ENCODE results near the gene ABCA2. TPM values are rescaled to one million over a fixed set of nuclear protein-coding genes. Genes with fewer than 3 reads are reported as not detected.

The ABCA2 gene
- total RNA-seq, 1 donor from 2014 or later, result 26.4 TPM

- TF ChIP-seq, protein P1, sequence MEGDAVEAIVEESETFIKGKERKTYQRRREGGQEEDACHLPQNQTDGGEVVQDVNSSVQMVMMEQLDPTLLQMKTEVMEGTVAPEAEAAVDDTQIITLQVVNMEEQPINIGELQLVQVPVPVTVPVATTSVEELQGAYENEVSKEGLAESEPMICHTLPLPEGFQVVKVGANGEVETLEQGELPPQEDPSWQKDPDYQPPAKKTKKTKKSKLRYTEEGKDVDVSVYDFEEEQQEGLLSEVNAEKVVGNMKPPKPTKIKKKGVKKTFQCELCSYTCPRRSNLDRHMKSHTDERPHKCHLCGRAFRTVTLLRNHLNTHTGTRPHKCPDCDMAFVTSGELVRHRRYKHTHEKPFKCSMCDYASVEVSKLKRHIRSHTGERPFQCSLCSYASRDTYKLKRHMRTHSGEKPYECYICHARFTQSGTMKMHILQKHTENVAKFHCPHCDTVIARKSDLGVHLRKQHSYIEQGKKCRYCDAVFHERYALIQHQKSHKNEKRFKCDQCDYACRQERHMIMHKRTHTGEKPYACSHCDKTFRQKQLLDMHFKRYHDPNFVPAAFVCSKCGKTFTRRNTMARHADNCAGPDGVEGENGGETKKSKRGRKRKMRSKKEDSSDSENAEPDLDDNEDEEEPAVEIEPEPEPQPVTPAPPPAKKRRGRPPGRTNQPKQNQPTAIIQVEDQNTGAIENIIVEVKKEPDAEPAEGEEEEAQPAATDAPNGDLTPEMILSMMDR (IDR thresholded peaks at IDR 0.05; ENCODE audit: unreplicated experiment), result no peak
- Mint-ChIP-seq H3K9me3 (ENCODE audit: low read depth) (no peaks in the 10 kb centered on the region), H3K4me3 (ENCODE audit: low read depth) (no peak overlapping the region), H3K4me1 (ENCODE audit: low read depth) (no peaks in the 10 kb centered on the region), H3K27me3 (peaks cover 15% of the 10 kb centered on the region), H3K36me3 (ENCODE audit: insufficient read depth) (no peaks in the 10 kb centered on the region), H3K27ac (no peak overlapping the region)
- no peak for DNase-seq (ENCODE audit: low spot score, unreplicated experiment)
Observed at GRCh38 chr9:136972743-136973142, 55.3 kb downstream of the ABCA2 start.

DNA sequence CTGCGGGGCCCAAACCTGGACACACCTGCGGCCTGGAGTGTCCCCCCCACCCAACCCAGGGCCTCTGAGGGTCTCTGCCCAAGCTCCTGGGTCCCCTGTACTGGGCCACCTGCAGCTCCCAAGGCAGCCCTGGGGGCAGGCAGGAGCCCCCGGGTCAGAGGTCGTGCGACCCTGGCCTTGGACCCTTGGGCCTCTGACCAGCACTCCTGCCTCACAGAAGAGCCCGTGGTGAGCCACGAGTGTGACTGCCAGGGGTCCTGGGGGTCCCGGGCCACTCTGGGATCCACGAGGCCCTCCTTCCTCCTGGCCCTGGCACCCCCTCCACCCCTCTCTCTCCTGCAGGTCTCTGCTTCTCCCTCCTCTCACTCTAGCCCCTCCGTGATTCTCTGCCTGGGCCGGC is 55.7 kb downstream of the ABCA2 start:
- H3K27ac Mint-ChIP-seq, result no peak overlapping the region
- H3K36me3 Mint-ChIP-seq (ENCODE audit: insufficient read depth), result no peaks in the 10 kb centered on the region
- TF ChIP-seq, protein P1 (IDR thresholded peaks at IDR 0.05; ENCODE audit: unreplicated experiment), result no peak
- H3K4me3 Mint-ChIP-seq (ENCODE audit: low read depth), result no peak overlapping the region
- DNase-seq (ENCODE audit: low spot score, unreplicated experiment), result no peak
- H3K27me3 Mint-ChIP-seq, result peaks cover 12% of the 10 kb centered on the region
- no peaks in the 10 kb centered on the region for H3K4me1 Mint-ChIP-seq (ENCODE audit: low read depth)
- H3K9me3 Mint-ChIP-seq (ENCODE audit: low read depth), result no peaks in the 10 kb centered on the region

DNA sequence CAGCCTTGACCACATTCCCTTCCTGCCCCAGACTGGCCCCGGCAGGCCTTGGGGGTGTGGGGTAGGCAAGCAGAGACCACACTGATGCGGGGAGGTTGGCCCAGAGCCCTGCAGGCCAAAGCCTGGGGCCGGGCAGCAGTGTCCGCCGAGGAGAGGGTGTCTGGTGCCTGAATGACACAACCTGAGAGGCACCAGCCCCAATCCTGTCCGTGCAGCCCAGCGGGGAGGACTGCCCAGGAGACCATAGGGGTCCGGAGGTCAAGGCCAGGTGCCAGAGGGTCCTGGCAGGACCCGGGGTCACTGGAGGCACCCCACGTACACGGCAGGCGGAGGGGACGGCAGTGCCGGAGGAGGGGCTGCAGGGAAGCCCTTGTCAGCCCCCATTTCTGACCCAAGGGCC is 56.3 kb downstream of the ABCA2 start:
- H3K27me3 Mint-ChIP-seq, result peaks cover 9% of the 10 kb centered on the region
- no peaks in the 10 kb centered on the region for H3K36me3 Mint-ChIP-seq (ENCODE audit: insufficient read depth)
- DNase-seq (ENCODE audit: low spot score, unreplicated experiment), result no peak
- H3K4me1 Mint-ChIP-seq (ENCODE audit: low read depth), result no peaks in the 10 kb centered on the region
- TF ChIP-seq, protein P1 (IDR thresholded peaks at IDR 0.05; ENCODE audit: unreplicated experiment), result no peak
- no peaks in the 10 kb centered on the region for H3K9me3 Mint-ChIP-seq (ENCODE audit: low read depth)
- H3K27ac Mint-ChIP-seq, result no peak overlapping the region
- no peak overlapping the region for H3K4me3 Mint-ChIP-seq (ENCODE audit: low read depth)

DNA sequence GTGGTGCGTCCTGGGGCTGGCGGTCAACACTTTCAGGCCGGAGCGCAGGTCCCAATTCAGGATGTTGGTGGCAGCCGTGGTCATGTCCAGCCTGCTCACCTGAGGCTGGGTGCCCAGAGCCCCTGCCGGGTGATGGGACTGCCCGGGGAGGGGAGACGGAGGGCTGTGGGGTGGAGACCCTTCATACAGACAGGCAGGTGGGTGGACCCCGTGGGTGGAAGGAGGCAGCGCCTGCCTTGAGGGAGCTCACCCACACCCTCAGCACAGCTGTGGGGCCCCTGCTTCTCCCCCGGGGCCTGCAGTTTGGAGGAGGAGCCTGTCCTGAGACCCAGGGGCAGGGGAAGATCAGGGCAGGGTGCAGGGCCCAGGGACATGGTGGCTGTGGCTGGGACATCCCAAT is 57.7 kb downstream of the ABCA2 start:
- no peak for DNase-seq (ENCODE audit: low spot score, unreplicated experiment)
- Mint-ChIP-seq H3K4me3 (ENCODE audit: low read depth) (no peak overlapping the region), H3K4me1 (ENCODE audit: low read depth) (peaks cover 3% of the 10 kb centered on the region), H3K9me3 (ENCODE audit: low read depth) (no peaks in the 10 kb centered on the region), H3K36me3 (ENCODE audit: insufficient read depth) (no peaks in the 10 kb centered on the region), H3K27me3 (peaks cover 11% of the 10 kb centered on the region), H3K27ac (no peak overlapping the region)
- TF ChIP-seq, protein P1 (IDR thresholded peaks at IDR 0.05; ENCODE audit: unreplicated experiment), result no peak

DNA sequence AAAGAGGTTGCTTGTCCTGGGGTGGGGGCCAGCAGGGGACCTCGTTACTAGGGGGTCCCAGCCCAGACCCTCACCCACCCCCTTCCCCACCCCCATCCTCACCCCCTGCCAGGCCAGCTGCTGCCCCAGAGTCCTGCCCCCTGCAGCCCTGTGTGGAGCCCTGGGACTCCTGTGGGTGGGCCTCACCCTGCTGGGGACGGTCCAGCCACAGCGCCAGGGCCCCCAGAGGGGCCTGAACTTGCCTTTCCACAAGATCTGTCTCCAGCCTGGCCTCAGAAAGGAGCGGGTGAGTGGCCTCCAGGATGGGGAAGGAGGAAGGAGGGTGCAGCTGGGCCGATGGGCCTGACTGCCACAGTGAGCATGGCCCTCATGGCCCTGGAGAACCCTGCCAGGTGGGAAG is 58.3 kb downstream of the ABCA2 start:
- DNase-seq (ENCODE audit: low spot score, unreplicated experiment), result no peak

More for the DNA sequence above, 58.3 kb downstream of the ABCA2 start:
- TF ChIP-seq, protein P1 (IDR thresholded peaks at IDR 0.05; ENCODE audit: unreplicated experiment), result no peak
- no peaks in the 10 kb centered on the region for H3K9me3 Mint-ChIP-seq (ENCODE audit: low read depth)
- peaks cover 11% of the 10 kb centered on the region for H3K27me3 Mint-ChIP-seq
- H3K36me3 Mint-ChIP-seq (ENCODE audit: insufficient read depth), result no peaks in the 10 kb centered on the region
- peaks cover 3% of the 10 kb centered on the region for H3K4me1 Mint-ChIP-seq (ENCODE audit: low read depth)
- H3K4me3 Mint-ChIP-seq (ENCODE audit: low read depth), result no peak overlapping the region
- H3K27ac Mint-ChIP-seq, result no peak overlapping the region
